Lung (tissue), 12 donors: ENCODE results near the gene HTRA3. TPM values are rescaled to one million over a fixed set of nuclear protein-coding genes. Genes with fewer than 3 reads are reported as not detected.

Experiments
- ATAC-seq: fragments of 200-7000 bp; cut with Tn5 transposase; one replicate; pipeline ENCODE4 v1.9.1; 2020; ENCODE audit warnings: moderate number of reproducible peaks; ENCODE audit not compliant: insufficient read depth, low FRiP score
- DNase-seq, 3 donors: peaks; one replicate each; pipeline ENCODE4 v3.0.0-alpha.2; 2013 to 2017
- H3K27ac ChIP-seq, 2 donors: one replicate each; pipeline ENCODE4 v1.5.1; 2013; ENCODE audit warnings: mild to moderate bottlenecking in 2 of 2, moderate library complexity in 2 of 2, control low read depth in 1 of 2, inconsistent platforms in 1 of 2, low read depth in 1 of 2, low read length in 1 of 2
- H3K27me3 ChIP-seq, 3 donors: one replicate each; pipeline ENCODE4 v1.5.1; 2013; ENCODE audit warnings: low read length in 2 of 3; ENCODE audit not compliant: control insufficient read depth in 3 of 3, insufficient read depth in 3 of 3
- H3K36me3 ChIP-seq, 4 donors: one replicate each; pipeline ENCODE4 v1.5.1; 2013; ENCODE audit warnings: low read length in 4 of 4, mild to moderate bottlenecking in 1 of 4, moderate library complexity in 1 of 4; ENCODE audit not compliant: control insufficient read depth in 4 of 4, insufficient read depth in 4 of 4
- H3K4me1 ChIP-seq, 5 donors: one replicate each; pipeline ENCODE4 v1.5.1; 2013; ENCODE audit warnings: low read length in 5 of 5, mild to moderate bottlenecking in 2 of 5, moderate library complexity in 1 of 5; ENCODE audit not compliant: control insufficient read depth in 5 of 5, insufficient read depth in 5 of 5
- H3K4me3 ChIP-seq: one replicate; pipeline ENCODE4 v1.5.1; 2013; ENCODE audit warnings: mild to moderate bottlenecking, control low read depth, moderate library complexity
- H3K9ac ChIP-seq, 2 donors: one replicate each; pipeline ENCODE4 v1.5.1; 2013; ENCODE audit warnings: low read length in 2 of 2, control low read depth in 1 of 2; ENCODE audit not compliant: insufficient read depth in 1 of 2
- H3K9me3 ChIP-seq, 4 donors: one replicate each; pipeline ENCODE4 v1.5.1; 2013; ENCODE audit warnings: low read length in 3 of 4, mild to moderate bottlenecking in 1 of 4, moderate library complexity in 1 of 4; ENCODE audit not compliant: control insufficient read depth in 4 of 4, insufficient read depth in 3 of 4
- WGBS, 2 donors: extraction: QIAGEN DNeasy Blood & Tissue Kit; methylation state at CpG; one replicate each; pipeline ENCODE4 v1.1.7; 2013; 5-methylcytosine and 5-hydroxymethylcytosine counted together
- polyA plus RNA-seq, 2 donors: library from polyadenylated mRNA; stranded (reverse); fragments of 200-250 nt; gene quantifications; one replicate each; pipeline ENCODE4 v1.2.1, GENCODE V29; 2013
- total RNA-seq, 2 donors: library from RNA; depleted of rRNA in 1 of 2; stranded (reverse); fragments of >200 nt in 1 of 2; gene quantifications; one replicate each; pipeline ENCODE4 v1.2.1, GENCODE V29; 2014 to 2021
- TF ChIP-seq, protein P1 (sequence below): IDR thresholded peaks from 2 replicates; pipeline ENCODE4 v1.5.1; 2012; ENCODE audit warnings: mild to moderate bottlenecking; ENCODE audit errors: control extremely low read depth, extremely low read depth
- donor health status: control.
- donor health status: control.
- donor health status: Bipolar disorder and iron deficiency.
- donor health status: healthy.
- donor health status: DM: yes; HTN: yes; CAD: no.

HTRA3 gene
- total and polyA plus RNA-seq, 4 donors = 9.5 to 23.5 (median 17.8) TPM

DNA sequence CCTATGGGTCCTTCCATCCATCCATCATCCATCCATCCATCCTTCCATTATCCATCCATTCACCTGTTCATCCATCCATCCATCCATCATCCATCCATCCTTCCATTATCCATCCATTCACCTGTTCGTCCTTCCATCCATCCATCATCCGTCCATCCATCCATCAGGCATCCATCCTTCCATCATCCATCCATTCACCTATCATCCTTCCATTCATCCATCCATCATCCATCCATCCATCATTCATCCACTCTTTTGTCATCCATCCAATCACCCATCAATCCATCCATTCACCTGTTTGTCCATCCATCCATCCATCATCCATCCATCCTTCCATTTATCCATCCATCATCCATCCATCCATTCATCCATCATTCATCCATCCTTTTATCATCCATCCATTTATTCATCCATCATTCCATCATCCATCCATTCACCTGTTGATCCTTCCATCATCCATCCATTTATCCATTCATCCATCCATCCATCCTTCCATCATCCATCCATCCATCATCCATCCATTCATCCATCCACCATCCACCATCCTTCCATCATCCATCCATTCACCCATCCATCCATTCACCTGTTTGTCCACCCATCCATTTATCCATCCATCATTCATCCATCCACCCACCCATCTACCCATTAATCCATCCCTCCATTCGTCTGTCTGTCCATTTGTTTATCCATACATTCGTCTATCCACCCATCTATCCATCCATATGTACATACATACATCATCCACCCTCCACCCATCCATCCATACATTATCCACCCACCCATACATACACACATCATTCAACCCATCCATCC is 35.7 kb upstream of the HTRA3 start:
- H3K4me3 ChIP-seq = no peak overlapping the region
- H3K4me1 ChIP-seq = peaks cover 0 to 3% (median 0%) of the 10 kb centered on the region in 5 donors
- ATAC-seq (no peak), DNase-seq (no peak)
- H3K9me3 ChIP-seq = no peaks in the 10 kb centered on the region
- peaks cover 0 to 57% (median 13%) of the 10 kb centered on the region in 4 donors for H3K36me3 ChIP-seq
- WGBS, 2 donors = 94 to 96% methylated on average over 4 of the region's 4 CpGs
- H3K9ac ChIP-seq = no peak overlapping the region
- TF ChIP-seq, protein P1, sequence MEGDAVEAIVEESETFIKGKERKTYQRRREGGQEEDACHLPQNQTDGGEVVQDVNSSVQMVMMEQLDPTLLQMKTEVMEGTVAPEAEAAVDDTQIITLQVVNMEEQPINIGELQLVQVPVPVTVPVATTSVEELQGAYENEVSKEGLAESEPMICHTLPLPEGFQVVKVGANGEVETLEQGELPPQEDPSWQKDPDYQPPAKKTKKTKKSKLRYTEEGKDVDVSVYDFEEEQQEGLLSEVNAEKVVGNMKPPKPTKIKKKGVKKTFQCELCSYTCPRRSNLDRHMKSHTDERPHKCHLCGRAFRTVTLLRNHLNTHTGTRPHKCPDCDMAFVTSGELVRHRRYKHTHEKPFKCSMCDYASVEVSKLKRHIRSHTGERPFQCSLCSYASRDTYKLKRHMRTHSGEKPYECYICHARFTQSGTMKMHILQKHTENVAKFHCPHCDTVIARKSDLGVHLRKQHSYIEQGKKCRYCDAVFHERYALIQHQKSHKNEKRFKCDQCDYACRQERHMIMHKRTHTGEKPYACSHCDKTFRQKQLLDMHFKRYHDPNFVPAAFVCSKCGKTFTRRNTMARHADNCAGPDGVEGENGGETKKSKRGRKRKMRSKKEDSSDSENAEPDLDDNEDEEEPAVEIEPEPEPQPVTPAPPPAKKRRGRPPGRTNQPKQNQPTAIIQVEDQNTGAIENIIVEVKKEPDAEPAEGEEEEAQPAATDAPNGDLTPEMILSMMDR = no peak
- H3K27ac ChIP-seq = no peak overlapping the region
- no peaks in the 10 kb centered on the region for H3K27me3 ChIP-seq

DNA sequence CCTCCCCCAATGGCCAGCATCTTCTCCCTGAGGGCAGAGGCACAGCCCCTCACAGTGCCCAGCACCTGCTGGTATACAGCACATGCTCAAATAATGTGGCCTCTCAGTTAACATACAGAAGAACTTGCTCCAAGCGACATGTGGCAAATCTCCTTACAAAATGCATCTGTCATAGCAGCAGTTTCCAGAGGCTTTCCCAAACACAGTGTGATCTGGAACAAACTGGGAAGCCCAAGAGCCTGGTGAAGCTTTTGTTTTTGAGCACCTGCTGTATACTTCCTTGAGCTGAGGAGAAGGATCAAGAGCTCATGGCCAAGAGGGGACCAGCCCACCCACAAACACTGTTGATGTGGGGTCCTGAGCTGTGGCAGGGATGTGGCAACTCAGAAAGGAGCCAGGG is 34.8 kb upstream of the HTRA3 start:
- Histone ChIP-seq H3K4me3 (no peak overlapping the region), H3K9ac (no peak overlapping the region), H3K36me3 (peaks cover 0 to 60% (median 15%) of the 10 kb centered on the region in 4 donors), H3K27ac (no peak overlapping the region), H3K4me1 (no peaks in the 10 kb centered on the region), H3K9me3 (no peaks in the 10 kb centered on the region), H3K27me3 (no peaks in the 10 kb centered on the region)
- WGBS, 2 donors = 97 to 100% methylated on average over 1 of the region's 1 CpG
- DNase-seq (no peak), ATAC-seq (no peak)
- TF ChIP-seq, protein P1 = no peak

DNA sequence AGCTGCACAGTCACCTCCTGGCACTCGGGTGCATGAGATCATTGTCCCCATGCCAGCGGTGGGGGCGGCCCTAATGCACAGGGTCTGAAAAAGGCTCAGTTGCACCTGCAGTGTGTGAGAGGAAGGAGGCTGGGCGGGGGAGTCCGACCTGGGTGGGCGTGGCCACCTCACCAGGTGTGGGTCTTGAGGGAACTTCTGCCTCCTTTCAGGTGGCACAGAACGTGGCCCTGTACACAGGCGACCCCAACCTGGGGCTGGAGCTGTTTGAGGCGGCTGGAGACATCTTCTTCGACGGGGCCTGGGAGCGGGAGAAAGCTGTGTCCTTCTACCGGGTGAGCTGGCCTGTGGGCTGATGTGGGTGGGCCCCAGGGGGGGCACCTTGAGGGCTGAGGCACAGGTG is 34.3 kb upstream of the HTRA3 start:
- TF ChIP-seq, protein P1 = no peak
- Histone ChIP-seq H3K4me3 (no peak overlapping the region), H3K27ac (no peak overlapping the region), H3K36me3 (peaks cover 0 to 61% (median 15%) of the 10 kb centered on the region in 4 donors), H3K9me3 (no peaks in the 10 kb centered on the region), H3K4me1 (no peaks in the 10 kb centered on the region), H3K27me3 (no peaks in the 10 kb centered on the region), H3K9ac (no peak overlapping the region)
- no peak for ATAC-seq
- 88 to 91% methylated on average over 13 of the region's 13 CpGs for WGBS, 2 donors
- DNase-seq = no peak
